LNCAP (cell line): ENCODE results near the gene EIF2D.

Experiments
- TF ChIP-seq, protein P1 (sequence below): fragments of 450-650 bp; IDR thresholded peaks from 2 replicates; pipeline ENCODE4 v1.5.1; 2017; ENCODE audit warnings: mild to moderate bottlenecking

EIF2D gene

DNA sequence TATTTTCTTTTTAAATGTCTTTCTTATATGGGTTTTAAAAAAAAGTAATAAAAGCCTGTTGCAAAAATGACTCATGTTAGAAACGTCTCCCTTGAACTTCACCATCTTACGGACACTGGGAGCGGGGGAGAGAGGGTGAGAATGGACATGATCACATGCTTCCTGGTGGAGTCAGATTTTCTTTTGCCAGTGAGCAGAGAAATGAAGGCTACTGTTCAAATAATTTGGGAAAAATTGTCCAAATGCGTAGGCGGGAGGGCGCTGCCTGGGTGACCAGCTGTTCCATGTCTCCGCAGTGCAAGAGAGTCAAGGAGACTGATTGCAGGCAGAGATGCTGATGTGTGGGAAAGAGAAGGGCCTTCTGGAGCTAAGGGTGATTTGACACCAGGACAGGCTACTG is 23.1 kb downstream of the EIF2D start:
- TF ChIP-seq, protein P1, sequence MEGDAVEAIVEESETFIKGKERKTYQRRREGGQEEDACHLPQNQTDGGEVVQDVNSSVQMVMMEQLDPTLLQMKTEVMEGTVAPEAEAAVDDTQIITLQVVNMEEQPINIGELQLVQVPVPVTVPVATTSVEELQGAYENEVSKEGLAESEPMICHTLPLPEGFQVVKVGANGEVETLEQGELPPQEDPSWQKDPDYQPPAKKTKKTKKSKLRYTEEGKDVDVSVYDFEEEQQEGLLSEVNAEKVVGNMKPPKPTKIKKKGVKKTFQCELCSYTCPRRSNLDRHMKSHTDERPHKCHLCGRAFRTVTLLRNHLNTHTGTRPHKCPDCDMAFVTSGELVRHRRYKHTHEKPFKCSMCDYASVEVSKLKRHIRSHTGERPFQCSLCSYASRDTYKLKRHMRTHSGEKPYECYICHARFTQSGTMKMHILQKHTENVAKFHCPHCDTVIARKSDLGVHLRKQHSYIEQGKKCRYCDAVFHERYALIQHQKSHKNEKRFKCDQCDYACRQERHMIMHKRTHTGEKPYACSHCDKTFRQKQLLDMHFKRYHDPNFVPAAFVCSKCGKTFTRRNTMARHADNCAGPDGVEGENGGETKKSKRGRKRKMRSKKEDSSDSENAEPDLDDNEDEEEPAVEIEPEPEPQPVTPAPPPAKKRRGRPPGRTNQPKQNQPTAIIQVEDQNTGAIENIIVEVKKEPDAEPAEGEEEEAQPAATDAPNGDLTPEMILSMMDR = no peak

DNA sequence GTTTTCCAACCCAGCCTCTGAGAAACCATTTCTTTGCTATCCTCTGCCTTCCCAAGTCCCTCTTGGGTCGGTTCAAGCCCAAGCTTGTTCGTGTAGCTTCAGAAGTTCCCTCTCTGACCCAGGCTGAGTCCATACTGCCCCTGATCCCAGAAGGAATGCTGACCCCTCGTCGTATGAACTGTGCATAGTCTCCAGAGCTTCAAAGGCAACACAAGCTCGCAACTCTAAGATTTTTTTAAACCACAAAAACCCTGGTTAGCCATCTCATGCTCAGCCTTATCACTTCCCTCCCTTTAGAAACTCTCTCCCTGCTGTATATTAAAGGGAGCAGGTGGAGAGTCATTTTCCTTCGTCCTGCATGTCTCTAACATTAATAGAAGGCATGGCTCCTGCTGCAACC is 23.8 kb downstream of the EIF2D start:
- TF ChIP-seq, protein P1 = no peak

DNA sequence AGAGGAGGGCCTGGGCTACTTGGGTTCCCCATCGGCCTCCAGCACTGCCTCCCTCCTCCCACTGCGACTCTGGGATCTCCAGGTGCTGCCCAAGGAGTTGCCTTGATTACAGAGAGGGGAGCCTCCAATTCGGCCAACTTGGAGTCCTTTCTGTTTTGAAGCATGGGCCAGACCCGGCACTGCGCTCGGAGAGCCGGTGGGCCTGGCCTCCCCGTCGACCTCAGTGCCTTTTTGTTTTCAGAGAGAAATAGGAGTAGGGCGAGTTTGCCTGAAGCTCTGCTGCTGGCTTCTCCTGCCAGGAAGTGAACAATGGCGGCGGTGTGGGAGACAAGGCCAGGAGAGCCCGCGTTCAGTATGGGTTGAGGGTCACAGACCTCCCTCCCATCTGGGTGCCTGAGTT is 24.4 kb downstream of the EIF2D start:
- TF ChIP-seq, protein P1 = no peak

DNA sequence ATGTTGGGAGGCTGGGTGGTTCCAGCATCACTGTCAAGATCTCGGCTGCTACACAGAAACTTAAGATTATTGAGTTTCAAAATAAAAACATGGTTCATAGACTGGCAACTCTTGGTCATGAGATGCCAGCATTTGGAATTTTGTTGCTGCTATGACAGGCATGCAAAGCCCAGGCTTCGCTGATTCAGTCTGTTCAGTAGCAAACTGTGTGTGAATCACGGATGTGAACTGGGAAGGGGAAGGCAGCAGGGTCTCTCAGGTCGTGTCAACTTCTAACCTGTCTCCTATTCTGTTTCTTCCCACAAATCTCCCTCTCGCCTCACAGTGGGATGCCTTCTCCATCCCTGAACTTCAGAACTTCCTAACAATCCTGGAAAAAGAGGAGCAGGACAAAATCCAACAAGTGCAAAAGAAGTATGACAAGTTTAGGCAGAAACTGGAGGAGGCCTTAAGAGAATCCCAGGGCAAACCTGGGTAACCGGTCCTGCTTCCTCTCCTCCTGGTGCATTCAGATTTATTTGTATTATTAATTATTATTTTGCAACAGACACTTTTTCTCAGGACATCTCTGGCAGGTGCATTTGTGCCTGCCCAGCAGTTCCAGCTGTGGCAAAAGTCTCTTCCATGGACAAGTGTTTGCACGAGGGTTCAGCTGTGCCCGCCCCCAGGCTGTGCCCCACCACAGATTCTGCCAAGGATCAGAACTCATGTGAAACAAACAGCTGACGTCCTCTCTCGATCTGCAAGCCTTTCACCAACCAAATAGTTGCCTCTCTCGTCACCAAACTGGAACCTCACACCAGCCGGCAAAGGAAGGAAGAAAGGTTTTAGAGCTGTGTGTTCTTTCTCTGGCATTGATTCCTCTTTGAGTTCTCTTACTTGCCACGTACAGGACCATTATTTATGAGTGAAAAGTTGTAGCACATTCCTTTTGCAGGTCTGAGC is 25.5 kb downstream of the EIF2D start:
- TF ChIP-seq, protein P1 = no peak

DNA sequence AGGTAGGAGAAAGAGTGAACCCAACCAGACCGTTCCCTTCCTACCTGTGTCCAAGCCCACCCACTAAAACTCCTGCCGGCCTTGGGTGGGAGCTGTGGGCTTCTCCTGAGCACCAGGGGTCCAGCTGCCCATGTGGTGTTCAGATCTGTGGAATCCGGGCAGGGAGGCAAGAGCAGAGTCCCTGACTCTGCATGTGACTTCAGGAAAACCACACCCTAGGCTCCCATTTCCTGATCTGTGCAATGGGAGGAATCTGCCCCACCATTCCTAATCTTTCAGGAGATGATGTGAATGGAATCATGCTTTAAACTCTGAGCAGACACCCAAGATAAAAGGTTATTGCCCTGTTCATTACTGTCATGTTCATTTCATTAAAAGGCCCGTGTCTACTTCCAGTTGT is 27.6 kb downstream of the EIF2D start:
- TF ChIP-seq, protein P1 = no peak

DNA sequence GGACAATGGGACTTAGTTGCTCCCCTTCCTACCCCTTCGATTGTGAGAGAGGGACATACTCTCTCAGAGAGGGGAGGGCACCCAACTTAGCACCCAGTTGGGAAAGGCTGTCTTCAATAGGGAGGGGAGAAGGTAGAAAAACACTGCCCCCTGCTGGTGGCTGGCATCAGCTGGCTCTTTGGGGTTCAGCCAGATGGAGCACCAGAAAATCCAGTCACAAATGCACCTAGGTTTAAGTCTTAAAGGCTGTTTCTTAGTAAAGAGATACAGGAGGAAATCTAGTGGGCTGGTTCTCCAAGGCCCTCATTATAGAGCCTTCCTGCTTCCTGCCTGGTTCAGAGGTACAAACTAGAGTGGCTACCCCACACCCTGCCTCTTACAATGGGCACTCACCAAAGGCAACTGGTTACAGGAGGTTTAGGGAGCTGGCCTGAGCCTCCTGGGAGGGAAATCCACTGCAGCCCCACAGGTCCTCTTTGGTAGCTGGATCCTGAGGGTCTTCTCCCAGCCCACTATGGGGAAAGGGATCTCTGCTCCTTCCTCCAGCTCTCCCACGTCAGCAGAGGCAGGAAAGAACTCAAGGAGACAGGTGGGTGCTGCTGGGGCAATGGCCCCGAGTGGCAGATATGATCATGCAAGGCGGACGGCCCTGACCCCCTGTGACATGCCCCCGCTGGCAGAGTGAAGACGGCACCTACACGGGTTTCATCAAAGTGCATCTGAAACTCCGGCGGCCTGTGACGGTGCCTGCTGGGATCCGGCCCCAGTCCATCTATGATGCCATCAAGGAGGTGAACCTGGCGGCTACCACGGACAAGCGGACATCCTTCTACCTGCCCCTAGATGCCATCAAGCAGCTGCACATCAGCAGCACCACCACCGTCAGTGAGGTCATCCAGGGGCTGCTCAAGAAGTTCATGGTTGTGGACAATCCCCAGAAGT is 28.3 kb downstream of the EIF2D start:
- TF ChIP-seq, protein P1 = peak; percentile 97

DNA sequence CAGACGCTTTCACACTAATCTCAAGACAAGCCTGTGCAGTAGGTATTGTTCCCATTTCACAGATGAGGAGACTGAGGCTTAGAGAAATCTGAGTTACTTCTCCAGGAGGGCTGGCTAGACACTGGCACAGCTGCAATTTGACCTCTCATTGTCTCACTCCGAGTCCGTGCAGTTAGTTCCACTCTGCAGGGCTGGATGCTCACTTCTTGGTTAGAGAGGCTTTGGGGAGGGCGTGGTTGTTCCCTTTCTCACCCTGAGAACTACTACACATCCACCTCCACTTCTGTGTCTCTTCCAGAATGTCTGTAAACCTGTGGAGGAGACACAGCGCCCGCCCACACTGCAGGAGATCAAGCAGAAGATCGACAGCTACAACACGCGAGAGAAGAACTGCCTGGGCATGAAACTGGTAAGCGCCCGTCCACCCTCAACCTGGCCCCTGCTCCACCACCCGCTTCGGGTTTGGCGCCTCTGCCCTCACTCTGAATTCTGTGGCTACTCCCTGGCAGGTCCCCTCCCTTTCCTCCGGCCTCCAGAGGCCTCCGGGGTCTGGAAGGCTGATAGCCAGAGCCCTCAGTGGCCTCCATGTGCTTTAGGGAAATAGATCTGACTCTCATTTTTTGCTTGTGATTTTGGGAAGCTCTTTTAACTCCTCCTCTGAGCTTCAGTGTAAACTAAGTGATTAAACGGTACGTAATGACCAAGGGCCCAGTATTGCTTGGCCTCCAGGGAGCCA is 29.1 kb downstream of the EIF2D start:
- TF ChIP-seq, protein P1 = no peak
